CD4-positive, CD25-positive, alpha-beta regulatory T cell (primary cell): ENCODE results near the gene SLC5A8. TPM values are rescaled to one million over a fixed set of nuclear protein-coding genes. Genes with fewer than 3 reads are reported as not detected.

Experiments used
- ATAC-seq, 2 donors: fragments of 150-1000 bp; cut with Tn5 transposase; one replicate each; pipeline ENCODE4 v1.10.0; 2021; ENCODE audit warnings: low read depth in 2 of 2, moderate number of reproducible peaks in 2 of 2, moderate library complexity in 1 of 2
- DNase-seq, 3 donors: peaks; one replicate each; pipeline versions ENCODE4 v3.0.0 to v3.0.0-alpha.2; 2012 to 2022; ENCODE audit warnings: mixed read lengths in 1 of 3
- H3K27ac ChIP-seq: one replicate; pipeline ENCODE4 v1.7.0; 2013; ENCODE audit warnings: mild to moderate bottlenecking, low read length; ENCODE audit not compliant: insufficient read depth, poor library complexity, severe bottlenecking
- H3K27me3 ChIP-seq: one replicate; pipeline ENCODE4 v1.7.0; 2013; ENCODE audit warnings: low read length; ENCODE audit not compliant: control insufficient read depth, insufficient read depth
- H3K36me3 ChIP-seq: one replicate; pipeline ENCODE4 v1.7.0; 2013; ENCODE audit warnings: mild to moderate bottlenecking, low read length, moderate library complexity; ENCODE audit not compliant: control insufficient read depth, insufficient read depth
- H3K4me1 ChIP-seq: 2 replicates; pipeline ENCODE4 v1.7.0; 2013; ENCODE audit warnings: mild to moderate bottlenecking, low read length; ENCODE audit not compliant: insufficient read depth, control insufficient read depth, poor library complexity, severe bottlenecking
- H3K4me3 ChIP-seq: one replicate; pipeline ENCODE4 v1.7.0; 2013; ENCODE audit warnings: low read depth, mild to moderate bottlenecking, low read length, moderate library complexity
- H3K9me3 ChIP-seq, 2 experiments: 1 replicate in 1 of 2; 2 replicates in 1 of 2; pipeline ENCODE4 v1.7.0; 2013; ENCODE audit warnings: low read length in 2 of 2, mild to moderate bottlenecking in 1 of 2, moderate library complexity in 1 of 2; ENCODE audit not compliant: control insufficient read depth in 2 of 2
- H3K27ac Mint-ChIP-seq, 3 donors: one replicate each; pipeline ENCODE4 v1.8.0; 2020 to 2022; ENCODE audit warnings: mild to moderate bottlenecking in 3 of 3, mixed read lengths in 3 of 3, moderate library complexity in 2 of 3
- H3K27me3 Mint-ChIP-seq: one replicate; pipeline ENCODE4 v1.8.0; 2022; ENCODE audit warnings: mild to moderate bottlenecking, mixed read lengths
- H3K36me3 Mint-ChIP-seq: one replicate; pipeline ENCODE4 v1.8.0; 2020; ENCODE audit warnings: mixed read lengths
- H3K4me1 Mint-ChIP-seq, 4 donors: one replicate each; pipeline ENCODE4 v1.8.0; 2020 to 2022; ENCODE audit warnings: mixed read lengths in 4 of 4, mild to moderate bottlenecking in 1 of 4
- H3K4me3 Mint-ChIP-seq, 4 donors: one replicate each; pipeline ENCODE4 v1.8.0; 2020 to 2022; ENCODE audit warnings: mild to moderate bottlenecking in 4 of 4, mixed read lengths in 4 of 4, moderate library complexity in 3 of 4
- H3K9me3 Mint-ChIP-seq, 7 donors: one replicate each; pipeline ENCODE4 v1.8.0; 2020 to 2022; ENCODE audit warnings: mixed read lengths in 7 of 7, mild to moderate bottlenecking in 3 of 7, moderate library complexity in 2 of 7
- polyA plus RNA-seq, 4 donors: library from polyadenylated mRNA; unstranded; fragments of 300-500 nt; fragmentation: Illumina TruSeq; gene quantifications; one replicate each; pipeline ENCODE4 v1.2.3, GENCODE V29; 2021
- total RNA-seq: library from RNA; stranded (reverse); gene quantifications from one replicate; pipeline ENCODE4 v1.2.3, GENCODE V29; 2022

The SLC5A8 gene
- total and polyA plus RNA-seq, 5 donors from 2014 or later = not detected

DNA sequence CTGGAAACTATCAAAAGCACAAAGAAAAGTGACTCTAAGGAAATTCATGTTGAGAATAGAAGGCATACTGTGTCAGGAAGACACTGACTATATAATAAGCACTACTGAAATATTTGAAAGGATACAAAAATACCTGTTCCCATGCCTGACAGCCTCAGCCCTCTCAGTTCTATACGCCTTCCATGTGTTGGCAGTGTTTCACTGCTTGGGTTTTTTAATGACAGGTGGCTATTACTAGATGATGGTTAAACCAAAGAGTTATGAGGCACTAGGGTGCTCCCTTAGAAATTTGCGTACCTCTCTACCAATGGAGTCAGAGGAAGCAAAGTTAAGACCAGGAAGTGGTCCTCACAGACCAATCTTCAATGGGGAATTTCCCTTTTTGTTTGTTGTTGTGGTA is 25.6 kb upstream of the SLC5A8 start:
- Mint-ChIP-seq H3K36me3 (no peaks in the 10 kb centered on the region), H3K9me3 (peaks cover 0 to 3% (median 0%) of the 10 kb centered on the region in 7 donors), H3K27me3 (no peaks in the 10 kb centered on the region), H3K4me1 (no peaks in the 10 kb centered on the region), H3K4me3 (no peak overlapping the region), H3K27ac (no peak overlapping the region)
- no peaks in the 10 kb centered on the region for H3K36me3 ChIP-seq
- ATAC-seq (no peak), DNase-seq (no peak)
- no peaks in the 10 kb centered on the region for H3K4me1 ChIP-seq
- peaks cover 5% of the 10 kb centered on the region for H3K27me3 ChIP-seq
- no peaks in the 10 kb centered on the region for H3K9me3 ChIP-seq
- H3K27ac ChIP-seq = no peak overlapping the region
- H3K4me3 ChIP-seq = no peak overlapping the region

DNA sequence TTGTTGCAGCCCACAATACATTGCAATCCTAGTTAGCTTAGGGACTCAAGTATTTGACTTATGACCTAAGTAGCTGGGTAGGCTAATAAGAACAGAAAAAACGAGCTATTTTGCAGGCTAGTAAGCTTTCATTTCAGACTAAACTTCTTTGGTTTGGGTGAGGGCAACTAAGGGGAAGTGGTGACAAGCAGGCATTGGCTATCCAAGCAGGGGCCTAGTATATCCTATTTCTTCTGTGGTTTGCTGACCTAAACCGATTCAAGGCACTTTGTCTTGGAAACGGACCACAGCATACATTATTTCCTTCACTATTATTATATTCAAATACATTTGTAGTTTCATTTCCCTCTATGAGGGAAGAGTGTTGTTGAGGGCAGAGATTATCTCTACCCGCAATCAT is 21.6 kb upstream of the SLC5A8 start:
- DNase-seq (no peak), ATAC-seq (no peak)
- Mint-ChIP-seq H3K4me3 (no peak overlapping the region), H3K27ac (no peak overlapping the region), H3K4me1 (no peaks in the 10 kb centered on the region), H3K36me3 (no peaks in the 10 kb centered on the region), H3K9me3 (no peaks in the 10 kb centered on the region), H3K27me3 (no peaks in the 10 kb centered on the region)
- H3K36me3 ChIP-seq = no peaks in the 10 kb centered on the region
- no peak overlapping the region for H3K4me3 ChIP-seq
- no peaks in the 10 kb centered on the region for H3K9me3 ChIP-seq
- H3K27me3 ChIP-seq = peaks cover 2% of the 10 kb centered on the region
- H3K27ac ChIP-seq = no peak overlapping the region
- H3K4me1 ChIP-seq = no peaks in the 10 kb centered on the region

DNA sequence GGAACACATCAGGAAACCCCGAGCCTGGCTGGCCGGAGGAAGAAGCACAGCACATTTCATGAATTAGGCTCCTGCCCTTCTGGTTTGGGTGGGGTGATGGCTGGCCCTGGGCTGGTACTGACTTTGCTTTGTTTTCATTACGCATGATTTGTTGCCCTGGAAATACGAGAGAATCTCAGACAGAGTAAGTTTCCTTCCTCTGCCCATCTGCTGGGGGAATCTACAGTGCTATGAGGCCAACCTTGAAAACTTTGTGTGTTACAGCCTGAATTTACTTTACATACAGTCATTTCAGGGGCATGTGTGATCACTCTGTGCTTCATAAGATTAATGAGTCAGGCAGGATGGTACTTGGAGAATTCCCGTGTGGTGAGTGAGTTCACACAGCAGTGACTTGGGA is 20.5 kb upstream of the SLC5A8 start:
- no peaks in the 10 kb centered on the region for H3K4me1 Mint-ChIP-seq

DNA sequence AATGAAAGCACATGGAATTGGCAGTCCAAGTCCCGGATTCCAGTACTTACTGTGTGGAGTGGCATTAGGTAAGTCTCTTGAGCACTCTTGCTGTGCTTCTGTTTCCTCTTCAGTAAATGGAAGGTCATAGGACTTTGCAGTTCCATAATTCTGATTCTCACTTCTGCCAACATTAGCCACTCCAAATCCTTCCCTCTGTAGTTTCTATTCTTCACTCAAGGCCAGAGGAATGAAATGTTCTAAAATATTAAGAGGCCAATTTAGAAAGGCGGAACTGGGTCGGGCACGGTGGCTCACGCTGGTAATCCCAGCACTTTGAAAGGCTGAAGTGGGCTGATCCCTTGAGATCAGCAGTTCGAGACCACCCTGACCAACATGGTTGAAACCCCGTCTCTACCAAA is 19.8 kb upstream of the SLC5A8 start:
- no peaks in the 10 kb centered on the region for H3K36me3 ChIP-seq
- no peak overlapping the region for H3K4me3 Mint-ChIP-seq
- no peaks in the 10 kb centered on the region for H3K36me3 Mint-ChIP-seq
- no peaks in the 10 kb centered on the region for H3K4me1 ChIP-seq
- H3K4me1 Mint-ChIP-seq = no peaks in the 10 kb centered on the region
- peaks cover 2% of the 10 kb centered on the region for H3K27me3 ChIP-seq
- no peak overlapping the region for H3K4me3 ChIP-seq
- DNase-seq (no peak), ATAC-seq (no peak)
- no peaks in the 10 kb centered on the region for H3K9me3 Mint-ChIP-seq
- H3K27me3 Mint-ChIP-seq = no peaks in the 10 kb centered on the region
- H3K9me3 ChIP-seq = no peaks in the 10 kb centered on the region
- no peak overlapping the region for H3K27ac Mint-ChIP-seq
- no peak overlapping the region for H3K27ac ChIP-seq

More for the DNA sequence above, 20.5 kb upstream of the SLC5A8 start:
- Mint-ChIP-seq H3K9me3 (no peaks in the 10 kb centered on the region), H3K4me3 (no peak overlapping the region), H3K36me3 (no peaks in the 10 kb centered on the region), H3K27me3 (no peaks in the 10 kb centered on the region), H3K27ac (no peak overlapping the region)
- DNase-seq = no peak
- Histone ChIP-seq H3K27me3 (peaks cover 2% of the 10 kb centered on the region), H3K4me1 (no peaks in the 10 kb centered on the region), H3K4me3 (no peak overlapping the region), H3K9me3 (no peaks in the 10 kb centered on the region), H3K27ac (no peak overlapping the region), H3K36me3 (no peaks in the 10 kb centered on the region)
- no peak for ATAC-seq

DNA sequence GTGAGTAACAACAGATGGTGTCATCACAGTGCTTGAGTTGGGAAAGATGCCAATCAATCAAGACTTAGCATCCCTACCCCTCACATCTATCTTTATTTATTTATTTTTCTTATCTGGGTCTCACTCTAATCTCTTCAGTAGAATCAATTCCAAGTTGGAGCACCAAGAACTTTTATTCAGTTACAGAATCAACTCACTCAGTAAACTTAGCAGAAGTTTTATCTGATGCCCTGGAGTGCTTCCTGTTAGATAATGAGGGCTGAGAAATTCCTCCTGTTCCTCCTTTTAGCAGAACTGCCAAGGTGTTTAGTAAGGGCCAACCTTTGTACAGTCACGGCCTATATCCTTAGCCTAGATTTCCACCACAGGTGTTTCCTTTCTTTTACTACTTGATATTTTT is 11.3 kb upstream of the SLC5A8 start:
- H3K27ac Mint-ChIP-seq = no peak overlapping the region
- peaks cover 0 to 4% (median 2%) of the 10 kb centered on the region in 7 donors for H3K9me3 Mint-ChIP-seq
- H3K9me3 ChIP-seq = no peaks in the 10 kb centered on the region
- no peaks in the 10 kb centered on the region for H3K36me3 ChIP-seq
- no peaks in the 10 kb centered on the region for H3K4me1 Mint-ChIP-seq
- H3K4me3 Mint-ChIP-seq = no peak overlapping the region
- H3K27me3 Mint-ChIP-seq = peaks cover 4% of the 10 kb centered on the region
- ATAC-seq (no peak), DNase-seq (no peak)
- H3K27me3 ChIP-seq = no peaks in the 10 kb centered on the region
- H3K4me1 ChIP-seq = no peaks in the 10 kb centered on the region
- H3K27ac ChIP-seq = no peak overlapping the region
- no peak overlapping the region for H3K4me3 ChIP-seq
- H3K36me3 Mint-ChIP-seq = no peaks in the 10 kb centered on the region

DNA sequence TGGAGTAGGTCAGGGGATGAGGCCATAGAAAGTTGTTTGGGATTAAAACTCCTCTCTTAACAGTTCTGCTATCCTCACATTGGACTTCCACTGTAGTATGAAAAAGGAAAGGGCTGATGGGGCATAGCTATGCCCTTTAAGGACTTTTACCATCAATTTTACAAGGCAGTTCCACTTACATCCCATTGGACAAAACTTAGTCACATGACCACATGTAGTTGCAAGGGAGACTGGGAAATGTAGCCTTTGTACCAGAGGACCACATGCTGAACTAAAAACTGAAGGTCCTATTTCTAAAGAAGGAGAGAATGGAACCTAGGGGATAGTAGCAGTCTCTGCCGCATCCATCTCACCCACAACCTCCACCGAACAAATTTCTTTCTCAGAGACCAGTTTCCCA is 6.8 kb upstream of the SLC5A8 start:
- Mint-ChIP-seq H3K36me3 (no peaks in the 10 kb centered on the region), H3K27me3 (peaks cover 4% of the 10 kb centered on the region), H3K27ac (no peak overlapping the region), H3K9me3 (peaks cover 0 to 12% (median 4%) of the 10 kb centered on the region in 7 donors), H3K4me1 (no peaks in the 10 kb centered on the region), H3K4me3 (no peak overlapping the region)
- no peak overlapping the region for H3K4me3 ChIP-seq
- no peaks in the 10 kb centered on the region for H3K4me1 ChIP-seq
- no peaks in the 10 kb centered on the region for H3K36me3 ChIP-seq
- H3K9me3 ChIP-seq = no peaks in the 10 kb centered on the region
- no peaks in the 10 kb centered on the region for H3K27me3 ChIP-seq
- ATAC-seq (no peak), DNase-seq (no peak)
- H3K27ac ChIP-seq = no peak overlapping the region

DNA sequence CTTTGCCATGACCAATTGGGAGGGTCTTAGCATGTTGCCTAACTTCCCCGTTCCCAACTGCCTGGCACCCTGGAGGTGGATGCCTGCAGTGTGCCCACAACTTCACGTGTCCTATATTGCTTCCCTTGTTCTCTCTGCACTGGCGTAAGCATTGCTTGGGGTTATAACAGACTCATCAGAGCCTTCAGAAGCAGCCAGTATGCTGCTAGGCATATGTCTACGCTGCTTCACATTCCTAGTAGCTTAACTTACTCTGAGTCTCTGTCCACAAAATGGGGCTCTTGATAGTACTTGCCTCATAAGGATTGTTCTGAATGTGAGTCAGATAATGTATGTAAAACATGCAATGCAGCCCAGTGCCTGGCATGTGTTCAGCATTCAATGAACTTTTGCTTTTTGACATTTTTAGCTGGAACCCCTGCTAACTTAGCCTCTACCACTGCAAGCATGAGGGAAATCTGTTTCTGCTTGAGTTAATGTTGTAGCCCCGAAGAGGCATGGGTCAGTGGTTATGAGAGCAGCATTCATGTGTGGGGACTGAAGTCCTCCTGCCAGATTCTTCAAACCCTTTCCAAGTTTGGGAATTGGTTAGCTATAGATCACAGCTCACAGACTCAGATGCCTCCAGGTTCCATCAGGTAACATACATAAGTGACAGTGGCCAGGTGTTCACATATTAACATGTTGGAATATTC is 2.8 kb downstream of the SLC5A8 start:
- peaks cover 18% of the 10 kb centered on the region for H3K27me3 Mint-ChIP-seq
- no peaks in the 10 kb centered on the region for H3K36me3 Mint-ChIP-seq

DNA sequence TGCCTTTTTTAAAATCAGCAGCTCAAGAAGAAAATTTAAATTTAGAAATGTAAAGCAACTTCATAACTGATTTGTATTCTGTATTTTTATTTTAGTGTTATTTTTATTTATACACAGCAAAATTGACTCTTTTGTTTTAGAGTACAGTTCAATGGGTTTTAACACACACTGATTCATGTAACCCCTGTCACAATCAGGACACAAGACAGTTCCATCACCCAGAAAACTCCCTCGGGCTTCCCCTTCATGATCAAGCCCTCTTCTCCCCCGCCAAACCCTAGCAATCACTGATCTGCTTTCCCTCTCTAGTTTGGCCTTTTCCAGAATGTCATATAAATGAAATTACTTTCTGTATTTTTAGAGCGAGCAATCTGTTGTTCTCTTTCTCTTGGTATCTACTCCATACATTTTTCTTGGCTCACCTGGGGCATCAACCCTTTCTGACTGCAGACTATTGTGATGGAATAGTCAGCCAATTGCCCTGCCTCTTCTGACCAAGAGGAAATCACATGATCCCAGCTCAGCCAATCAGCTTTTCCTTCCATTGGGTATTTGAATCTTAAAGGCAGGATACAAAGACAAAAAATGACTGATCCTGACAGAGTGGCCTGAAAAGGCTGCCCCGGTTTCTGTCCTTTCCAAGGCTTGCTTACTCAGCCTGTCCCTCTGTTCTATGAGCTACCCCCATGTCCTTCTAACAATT is 5.3 kb downstream of the SLC5A8 start:
- H3K36me3 ChIP-seq = no peaks in the 10 kb centered on the region
- H3K4me3 ChIP-seq = no peak overlapping the region
- DNase-seq (no peak), ATAC-seq (no peak)
- no peaks in the 10 kb centered on the region for H3K4me1 ChIP-seq
- no peaks in the 10 kb centered on the region for H3K4me1 Mint-ChIP-seq
- no peaks in the 10 kb centered on the region for H3K36me3 Mint-ChIP-seq
- H3K27me3 Mint-ChIP-seq = peaks cover 18% of the 10 kb centered on the region
- no peaks in the 10 kb centered on the region for H3K9me3 Mint-ChIP-seq
- H3K27me3 ChIP-seq = peaks cover 2% of the 10 kb centered on the region
- H3K27ac Mint-ChIP-seq = no peak overlapping the region
- no peaks in the 10 kb centered on the region for H3K9me3 ChIP-seq
- no peak overlapping the region for H3K27ac ChIP-seq
- H3K4me3 Mint-ChIP-seq = no peak overlapping the region

More for the DNA sequence above, 2.8 kb downstream of the SLC5A8 start:
- H3K9me3 ChIP-seq = no peaks in the 10 kb centered on the region
- ATAC-seq = no peak
- Mint-ChIP-seq H3K9me3 (no peaks in the 10 kb centered on the region), H3K4me3 (no peak overlapping the region), H3K27ac (no peak overlapping the region), H3K4me1 (no peaks in the 10 kb centered on the region)
- no peaks in the 10 kb centered on the region for H3K36me3 ChIP-seq
- H3K27ac ChIP-seq = no peak overlapping the region
- peaks cover 5% of the 10 kb centered on the region for H3K27me3 ChIP-seq
- H3K4me3 ChIP-seq = no peak overlapping the region
- no peaks in the 10 kb centered on the region for H3K4me1 ChIP-seq
- DNase-seq = no peak
